GM12878 (cell line): ENCODE data around the gene RBKS. TPM values are rescaled to one million over a fixed set of nuclear protein-coding genes. Genes with fewer than 3 reads are reported as not detected.

Experiments used
- ATAC-seq: fragments of 200-7000 bp; cut with Tn5 transposase; 3 replicates; pipeline ENCODE4 v1.9.1; 2020; ENCODE audit warnings: mild to moderate bottlenecking, moderate library complexity
- BruUV-seq: library from RNA; stranded (reverse); fragments of 400-500 nt; replicated peaks from 2 replicates; lab custom pipeline; 2021; lab: Mats Ljungman, UMichigan
- CTCF ChIA-PET: fragments of 300-600 bp; sonication (Branson Sonifier 250); formaldehyde crosslinking; extraction: SDS; loops from one replicate; lab custom pipeline; 2021; ENCODE audit warnings: inconsistent platforms; lab: Yijun Ruan, JAX
- POLR2A ChIA-PET: fragments of 350-600 bp; formaldehyde crosslinking; extraction: SDS; loops from one replicate; lab custom pipeline; 2021; ENCODE audit warnings: inconsistent platforms; lab: Charles Lee
- RAD21 ChIA-PET: fragments of 300-600 bp; sonication (Branson Sonifier 250); formaldehyde crosslinking; loops from one replicate; lab custom pipeline; 2023; ENCODE audit warnings: antibody characterized with exemption; ENCODE audit not compliant: unreplicated experiment; lab: Charles Lee
- SMC1A ChIA-PET: fragments of 300-600 bp; sonication (Branson Sonifier 250); formaldehyde crosslinking; loops from one replicate; lab custom pipeline; 2023; ENCODE audit not compliant: unreplicated experiment, uncharacterized antibody; lab: Charles Lee
- DNase-seq: peaks from one replicate; pipeline ENCODE4 v3.0.0-alpha.2; 2011; ENCODE audit warnings: low read depth, low spot score
- FAIRE-seq: peaks from 3 replicates; lab custom pipeline; 2011; peaks lifted over from hg19 to GRCh38; lab: Jason Lieb, UNC
- H2AFZ ChIP-seq: 2 replicates; pipeline ENCODE4 v1.6.0; 2011; ENCODE audit warnings: low read depth, low read length, control low read depth; ENCODE audit not compliant: control insufficient read depth
- H3K27ac ChIP-seq: 2 replicates; pipeline ENCODE4 v1.5.1; 2011; ENCODE audit warnings: control low read depth; ENCODE audit not compliant: control insufficient read depth, insufficient read depth
- H3K27me3 ChIP-seq, 2 experiments: replicated peaks in 1 of 2; 2 replicates each; pipeline versions ENCODE4 v1.6.0 to v1.6.1; 2011; ENCODE audit warnings: low read length in 1 of 2; ENCODE audit not compliant: control insufficient read depth in 2 of 2, insufficient read depth in 2 of 2
- H3K36me3 ChIP-seq, 2 experiments: 2 replicates each; pipeline ENCODE4 v1.5.1; 2011; ENCODE audit warnings: low read length in 1 of 2; ENCODE audit not compliant: control insufficient read depth in 2 of 2, insufficient read depth in 2 of 2
- H3K4me1 ChIP-seq: 2 replicates; pipeline ENCODE4 v1.6.1; 2011; ENCODE audit warnings: mild to moderate bottlenecking, low read length, moderate library complexity, mixed read lengths; ENCODE audit not compliant: control insufficient read depth, insufficient read depth
- H3K4me2 ChIP-seq: 2 replicates; pipeline ENCODE4 v1.6.0; 2011; ENCODE audit warnings: control low read depth; ENCODE audit not compliant: control insufficient read depth, insufficient read depth
- H3K4me3 ChIP-seq: fragments of 200-600 bp; sonication (generic); 2 replicates; pipeline ENCODE4 v1.5.1; 2016
- H3K79me2 ChIP-seq: 2 replicates; pipeline ENCODE4 v1.6.0; 2011; ENCODE audit warnings: low read length; ENCODE audit not compliant: control insufficient read depth, insufficient read depth
- H3K9ac ChIP-seq: 2 replicates; pipeline ENCODE4 v1.8.0; 2011; ENCODE audit warnings: low read length, control low read depth, mixed read lengths; ENCODE audit not compliant: control insufficient read depth, insufficient read depth
- H3K9me3 ChIP-seq: replicated peaks from 3 replicates; pipeline ENCODE4 v1.5.1; 2011; ENCODE audit warnings: mild to moderate bottlenecking, low read length; ENCODE audit not compliant: control insufficient read depth, insufficient read depth
- H4K20me1 ChIP-seq: 2 replicates; pipeline ENCODE4 v1.6.0; 2011; ENCODE audit not compliant: control insufficient read depth, insufficient read depth
- ATF3 ChIP-seq: IDR thresholded peaks from 2 replicates; pipeline ENCODE4 v1.6.1; 2011; ENCODE audit warnings: low read depth, mild to moderate bottlenecking, low read length, moderate library complexity, borderline replicate concordance; ENCODE audit errors: extremely low read depth
- BRCA1 ChIP-seq: IDR thresholded peaks from 2 replicates; pipeline ENCODE4 v1.6.1; 2011; ENCODE audit warnings: low read depth, low read length, improper control_type of control experiment
- CHD2 ChIP-seq: IDR thresholded peaks from 2 replicates; pipeline ENCODE4 v1.6.1; 2011; ENCODE audit warnings: low read depth, low read length, improper control_type of control experiment, borderline replicate concordance
- E4F1 ChIP-seq: fragments of 450-650 bp; IDR thresholded peaks from 2 replicates; pipeline ENCODE4 v1.6.1; 2018; ENCODE audit warnings: borderline replicate concordance, mild to moderate bottlenecking; ENCODE audit not compliant: partially characterized antibody
- MYB ChIP-seq: fragments of 150-350 bp; IDR thresholded peaks from 2 replicates; pipeline ENCODE4 v1.6.1; 2014; ENCODE audit warnings: mild to moderate bottlenecking, low read depth, low read length, borderline replicate concordance
- PBX3 ChIP-seq: IDR thresholded peaks from 2 replicates; pipeline ENCODE4 v1.6.1; 2011; ENCODE audit warnings: mild to moderate bottlenecking, low read depth, low read length, moderate library complexity; ENCODE audit not compliant: insufficient replicate concordance
- POLR2AphosphoS2 ChIP-seq: IDR thresholded peaks from 2 replicates; pipeline ENCODE4 v1.6.1; 2011; ENCODE audit warnings: low read depth, mild to moderate bottlenecking, low read length, improper control_type of control experiment, moderate library complexity
- PRDM15 ChIP-seq: fragments of 450-650 bp; formaldehyde crosslinking; IDR thresholded peaks from 2 replicates; pipeline ENCODE4 v1.4.0; 2020; ENCODE audit warnings: mild to moderate bottlenecking, moderate library complexity
- SRF ChIP-seq, 2 experiments: IDR thresholded peaks; 2 replicates each; pipeline ENCODE4 v1.6.1; 2011; ENCODE audit warnings: low read depth in 2 of 2, low read length in 2 of 2, mild to moderate bottlenecking in 1 of 2, moderate library complexity in 1 of 2
- USF2 ChIP-seq: IDR thresholded peaks from 2 replicates; pipeline ENCODE4 v1.6.1; 2011; ENCODE audit warnings: low read depth, low read length, improper control_type of control experiment, borderline replicate concordance
- WRNIP1 ChIP-seq: IDR thresholded peaks from 2 replicates; pipeline ENCODE4 v1.6.1; 2011; ENCODE audit warnings: low read depth, low read length, improper control_type of control experiment, borderline replicate concordance
- ZSCAN29 ChIP-seq: fragments of 450-650 bp; IDR thresholded peaks from 2 replicates; pipeline ENCODE4 v1.6.1; 2017; ENCODE audit warnings: mild to moderate bottlenecking, moderate library complexity
- WGBS: methylation state at CpG from one replicate; pipeline ENCODE4 v1.1.6; 2016; ENCODE audit warnings: low lambda C conversion rate; ENCODE audit not compliant: insufficient replicate concordance, insufficient coverage; ENCODE audit errors: missing lambda C conversion rate; 5-methylcytosine and 5-hydroxymethylcytosine counted together
- in situ Hi-C: fragments of 300-500 bp; cut with MboI; formaldehyde crosslinking; loops from 9 replicates; pipeline ENCODE4 v1.14.3; 2018; ENCODE audit warnings: mixed read lengths
- intact Hi-C: fragments of 100-400 bp; cut with micrococcal nuclease; formaldehyde crosslinking; loops from one replicate; pipeline ENCODE4 v1.14.2; 2022; ENCODE audit not compliant: unreplicated experiment
- polyA plus RNA-seq, 11 experiments: library from polyadenylated mRNA; depleted of rRNA in 4 of 11; unstranded in 6 of 11; stranded (reverse) in 5 of 11; fragments of >200 nt; fragmentation: Nextera tagmentation in 4 of 11; fragmentation: Illumina TruSeq in 1 of 11; extraction: Ambion mirVana in 4 of 11; extraction: Trizol in 1 of 11; gene quantifications; 1 replicate in 1 of 11; 2 replicates in 10 of 11; pipeline versions ENCODE4 v1.2.1 to v1.2.3, GENCODE V29; 2011 to 2016; ENCODE audit warnings: inconsistent platforms in 2 of 11, missing spikeins in 2 of 11, low read depth in 1 of 11
- total RNA-seq, 4 experiments: library from RNA; depleted of rRNA in 3 of 4; stranded (reverse); fragments of >200 nt in 3 of 4; fragmentation: Illumina TruSeq in 1 of 4; extraction: Trizol in 1 of 4; gene quantifications; 2 replicates each; pipeline versions ENCODE4 v1.2.1 to v1.2.3, GENCODE V29; 2013 to 2021

Gene RBKS
- total and polyA plus RNA-seq, 10 of the 15 experiments (the other 5 are each of a cell fraction or from before 2014, with no cell fraction given), result 0.39 to 1.8 (median 1.0) TPM

GRCh38 chr2:27756544-27757498, 133.4 kb downstream of the RBKS start:
- DNase-seq (no peak), ATAC-seq (no peak), FAIRE-seq (no peak)
- no TSS peak for BruUV-seq
- Histone ChIP-seq H3K4me2 (no peak overlapping the region), H3K4me3 (no peak overlapping the region), H3K27ac (no peak overlapping the region), H4K20me1 (no peaks in the 10 kb centered on the region), H3K36me3 (no peaks in the 10 kb centered on the region), H3K27me3 (no peaks in the 10 kb centered on the region; a peak in 1 of 4 replicates), H3K9ac (no peak overlapping the region), H3K79me2 (no peaks in the 10 kb centered on the region), H3K4me1 (no peaks in the 10 kb centered on the region), H3K9me3 (no peaks in the 10 kb centered on the region), H2AFZ (no peak overlapping the region)
- ChIA-PET SMC1A (interaction anchor here (1.5 kb wide), 1 partner anchor 11 kb away, joined by 6 read pairs; no protein-coding TSS in a partner anchor), RAD21 (no interaction called here), POLR2A (no interaction called here), CTCF (interaction anchor here (1.2 kb wide), 1 partner anchor 73 kb away, joined by 3 read pairs; no protein-coding TSS in a partner anchor)
- 31% methylated on average over 8 of the region's 8 CpGs for WGBS
- in situ Hi-C loops, result no loop called here
- intact Hi-C loops, result no loop called here
- TF ChIP-seq SRF (IDR thresholded peaks at IDR 0.05; ENCODE audit: low read depth in 2 of 2, low read length in 2 of 2), result no peak
- TF ChIP-seq PBX3, result no peak
- TF ChIP-seq USF2, result no peak
- TF ChIP-seq ZSCAN29, result no peak
- TF ChIP-seq ATF3, result no peak
- no peak for TF ChIP-seq WRNIP1
- TF ChIP-seq PRDM15 (CRISPR knock-in tag), result no peak
- TF ChIP-seq BRCA1, result no peak
- no peak for TF ChIP-seq E4F1
- no peak for TF ChIP-seq POLR2AphosphoS2
- TF ChIP-seq CHD2, result no peak
- no peak for TF ChIP-seq MYB
